PC-9 (cell line): ENCODE measurements around the gene NUDT3.

Source experiments
- CTCF ChIP-seq: fragments of 200-600 bp; sonication (generic); conservative IDR thresholded peaks from 2 replicates; pipeline ENCODE4 v1.6.1; 2017; ENCODE audit warnings: mixed run types, antibody characterized with exemption, mild to moderate bottlenecking, moderate library complexity
- EZH2 ChIP-seq: fragments of 200-600 bp; sonication (generic); IDR thresholded peaks from 2 replicates; pipeline ENCODE4 v1.8.0; 2017; ENCODE audit warnings: antibody characterized with exemption, low read depth

DNA sequence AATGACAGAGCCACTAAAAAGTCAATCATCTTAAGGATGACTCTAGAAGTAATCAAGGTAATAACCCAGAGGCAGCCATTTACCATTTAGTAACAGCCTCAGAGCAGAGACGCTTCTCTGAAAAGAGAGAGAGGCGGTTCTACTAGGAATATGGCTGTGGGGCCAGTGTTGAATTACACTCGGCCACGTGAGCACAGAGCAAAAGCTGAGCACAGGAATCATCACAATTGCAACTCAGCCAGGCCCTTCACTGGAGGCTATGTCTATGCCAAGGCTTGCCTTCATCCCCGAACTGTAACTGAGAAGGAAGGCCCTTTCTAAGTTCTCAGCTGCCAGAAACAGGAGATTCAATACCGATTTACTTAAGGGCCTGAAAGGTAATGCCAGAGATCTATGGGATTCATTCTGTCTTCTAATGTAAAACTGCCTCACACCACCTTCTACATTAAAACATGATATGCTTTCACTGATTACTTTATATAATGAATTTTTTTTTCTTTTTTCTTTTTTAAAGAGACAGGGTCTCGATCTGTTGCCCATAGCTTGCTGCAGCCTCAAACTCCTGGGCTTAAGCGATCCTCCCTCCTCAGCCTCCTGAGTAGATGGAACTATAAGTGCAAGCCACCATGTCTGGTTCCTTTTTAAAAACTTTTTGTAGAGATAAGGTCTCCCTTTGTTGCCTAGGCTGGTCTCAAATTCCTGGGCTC lies 67.6 kb downstream of the NUDT3 start:
- TF ChIP-seq CTCF (no peak), EZH2 (no peak)
